Measurements from ENCODE around the gene FTO. TPM values are rescaled to one million over a fixed set of nuclear protein-coding genes. Genes with fewer than 3 reads are reported as not detected.

Gene FTO
- total and polyA plus RNA-seq, 2 of the 8 experiments (the other 6 are each of a cell fraction or from before 2014, with no cell fraction given), result 34.5 to 59.8 TPM

DNA sequence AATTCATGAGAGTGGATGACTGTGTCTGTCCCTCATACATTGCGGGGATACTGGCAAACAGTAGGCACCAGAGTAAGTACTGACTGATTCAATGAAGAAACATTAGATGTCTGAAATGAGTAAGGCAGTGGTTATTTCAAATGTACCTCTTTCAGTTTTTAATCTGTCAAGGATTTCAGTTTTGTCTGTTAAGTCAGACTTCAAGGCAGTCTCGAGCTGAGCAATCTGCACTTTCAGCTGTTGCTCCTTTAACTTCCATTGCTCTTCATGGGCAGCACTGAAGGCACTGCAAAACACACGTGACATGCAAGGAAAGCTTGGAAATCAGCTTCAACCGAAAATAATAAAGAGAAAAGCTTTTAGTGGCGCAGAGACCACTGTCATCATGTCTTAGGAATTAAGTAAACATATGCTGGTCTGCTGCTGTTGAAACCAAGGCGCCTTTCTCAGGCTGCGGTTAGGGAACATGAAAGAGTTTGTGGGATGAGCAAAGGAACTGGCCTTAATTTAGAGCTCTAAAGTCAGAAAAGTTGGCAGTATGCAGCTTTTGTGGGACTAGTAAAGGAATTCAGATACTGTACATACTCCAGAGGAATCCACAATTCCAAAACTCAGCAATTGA lies 39.1 kb upstream of the FTO start (continued):
- TF ChIP-seq, protein P1, sequence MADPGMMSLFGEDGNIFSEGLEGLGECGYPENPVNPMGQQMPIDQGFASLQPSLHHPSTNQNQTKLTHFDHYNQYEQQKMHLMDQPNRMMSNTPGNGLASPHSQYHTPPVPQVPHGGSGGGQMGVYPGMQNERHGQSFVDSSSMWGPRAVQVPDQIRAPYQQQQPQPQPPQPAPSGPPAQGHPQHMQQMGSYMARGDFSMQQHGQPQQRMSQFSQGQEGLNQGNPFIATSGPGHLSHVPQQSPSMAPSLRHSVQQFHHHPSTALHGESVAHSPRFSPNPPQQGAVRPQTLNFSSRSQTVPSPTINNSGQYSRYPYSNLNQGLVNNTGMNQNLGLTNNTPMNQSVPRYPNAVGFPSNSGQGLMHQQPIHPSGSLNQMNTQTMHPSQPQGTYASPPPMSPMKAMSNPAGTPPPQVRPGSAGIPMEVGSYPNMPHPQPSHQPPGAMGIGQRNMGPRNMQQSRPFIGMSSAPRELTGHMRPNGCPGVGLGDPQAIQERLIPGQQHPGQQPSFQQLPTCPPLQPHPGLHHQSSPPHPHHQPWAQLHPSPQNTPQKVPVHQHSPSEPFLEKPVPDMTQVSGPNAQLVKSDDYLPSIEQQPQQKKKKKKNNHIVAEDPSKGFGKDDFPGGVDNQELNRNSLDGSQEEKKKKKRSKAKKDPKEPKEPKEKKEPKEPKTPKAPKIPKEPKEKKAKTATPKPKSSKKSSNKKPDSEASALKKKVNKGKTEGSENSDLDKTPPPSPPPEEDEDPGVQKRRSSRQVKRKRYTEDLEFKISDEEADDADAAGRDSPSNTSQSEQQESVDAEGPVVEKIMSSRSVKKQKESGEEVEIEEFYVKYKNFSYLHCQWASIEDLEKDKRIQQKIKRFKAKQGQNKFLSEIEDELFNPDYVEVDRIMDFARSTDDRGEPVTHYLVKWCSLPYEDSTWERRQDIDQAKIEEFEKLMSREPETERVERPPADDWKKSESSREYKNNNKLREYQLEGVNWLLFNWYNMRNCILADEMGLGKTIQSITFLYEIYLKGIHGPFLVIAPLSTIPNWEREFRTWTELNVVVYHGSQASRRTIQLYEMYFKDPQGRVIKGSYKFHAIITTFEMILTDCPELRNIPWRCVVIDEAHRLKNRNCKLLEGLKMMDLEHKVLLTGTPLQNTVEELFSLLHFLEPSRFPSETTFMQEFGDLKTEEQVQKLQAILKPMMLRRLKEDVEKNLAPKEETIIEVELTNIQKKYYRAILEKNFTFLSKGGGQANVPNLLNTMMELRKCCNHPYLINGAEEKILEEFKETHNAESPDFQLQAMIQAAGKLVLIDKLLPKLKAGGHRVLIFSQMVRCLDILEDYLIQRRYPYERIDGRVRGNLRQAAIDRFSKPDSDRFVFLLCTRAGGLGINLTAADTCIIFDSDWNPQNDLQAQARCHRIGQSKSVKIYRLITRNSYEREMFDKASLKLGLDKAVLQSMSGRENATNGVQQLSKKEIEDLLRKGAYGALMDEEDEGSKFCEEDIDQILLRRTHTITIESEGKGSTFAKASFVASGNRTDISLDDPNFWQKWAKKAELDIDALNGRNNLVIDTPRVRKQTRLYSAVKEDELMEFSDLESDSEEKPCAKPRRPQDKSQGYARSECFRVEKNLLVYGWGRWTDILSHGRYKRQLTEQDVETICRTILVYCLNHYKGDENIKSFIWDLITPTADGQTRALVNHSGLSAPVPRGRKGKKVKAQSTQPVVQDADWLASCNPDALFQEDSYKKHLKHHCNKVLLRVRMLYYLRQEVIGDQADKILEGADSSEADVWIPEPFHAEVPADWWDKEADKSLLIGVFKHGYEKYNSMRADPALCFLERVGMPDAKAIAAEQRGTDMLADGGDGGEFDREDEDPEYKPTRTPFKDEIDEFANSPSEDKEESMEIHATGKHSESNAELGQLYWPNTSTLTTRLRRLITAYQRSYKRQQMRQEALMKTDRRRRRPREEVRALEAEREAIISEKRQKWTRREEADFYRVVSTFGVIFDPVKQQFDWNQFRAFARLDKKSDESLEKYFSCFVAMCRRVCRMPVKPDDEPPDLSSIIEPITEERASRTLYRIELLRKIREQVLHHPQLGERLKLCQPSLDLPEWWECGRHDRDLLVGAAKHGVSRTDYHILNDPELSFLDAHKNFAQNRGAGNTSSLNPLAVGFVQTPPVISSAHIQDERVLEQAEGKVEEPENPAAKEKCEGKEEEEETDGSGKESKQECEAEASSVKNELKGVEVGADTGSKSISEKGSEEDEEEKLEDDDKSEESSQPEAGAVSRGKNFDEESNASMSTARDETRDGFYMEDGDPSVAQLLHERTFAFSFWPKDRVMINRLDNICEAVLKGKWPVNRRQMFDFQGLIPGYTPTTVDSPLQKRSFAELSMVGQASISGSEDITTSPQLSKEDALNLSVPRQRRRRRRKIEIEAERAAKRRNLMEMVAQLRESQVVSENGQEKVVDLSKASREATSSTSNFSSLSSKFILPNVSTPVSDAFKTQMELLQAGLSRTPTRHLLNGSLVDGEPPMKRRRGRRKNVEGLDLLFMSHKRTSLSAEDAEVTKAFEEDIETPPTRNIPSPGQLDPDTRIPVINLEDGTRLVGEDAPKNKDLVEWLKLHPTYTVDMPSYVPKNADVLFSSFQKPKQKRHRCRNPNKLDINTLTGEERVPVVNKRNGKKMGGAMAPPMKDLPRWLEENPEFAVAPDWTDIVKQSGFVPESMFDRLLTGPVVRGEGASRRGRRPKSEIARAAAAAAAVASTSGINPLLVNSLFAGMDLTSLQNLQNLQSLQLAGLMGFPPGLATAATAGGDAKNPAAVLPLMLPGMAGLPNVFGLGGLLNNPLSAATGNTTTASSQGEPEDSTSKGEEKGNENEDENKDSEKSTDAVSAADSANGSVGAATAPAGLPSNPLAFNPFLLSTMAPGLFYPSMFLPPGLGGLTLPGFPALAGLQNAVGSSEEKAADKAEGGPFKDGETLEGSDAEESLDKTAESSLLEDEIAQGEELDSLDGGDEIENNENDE (IDR thresholded peaks at IDR 0.05; ENCODE audit: insufficient replicate concordance, low read length), result no peak
- no peak for TF ChIP-seq CHD1 (IDR thresholded peaks at IDR 0.05; ENCODE audit: low read depth, low read length)
- no peak for TF ChIP-seq POLR2A (IDR thresholded peaks at IDR 0.05; ENCODE audit: control extremely low read depth in 1 of 2, low read depth in 2 of 2, low read length in 2 of 2)
- TF ChIP-seq GTF2F1 (IDR thresholded peaks at IDR 0.05; ENCODE audit: borderline replicate concordance, low read depth, low read length), result no peak
- TF ChIP-seq SIRT6 (IDR thresholded peaks at IDR 0.05; ENCODE audit: low read length), result no peak
- TF ChIP-seq HDAC6 (IDR thresholded peaks at IDR 0.05; ENCODE audit: low read depth, low read length), result no peak
- TF ChIP-seq PHF8 (conservative IDR thresholded peaks at IDR 0.05; ENCODE audit: low read depth, low read length), result no peak
- TF ChIP-seq ASH2L (IDR thresholded peaks at IDR 0.05; ENCODE audit: low read length), result no peak
- no peak for TF ChIP-seq NRF1 (IDR thresholded peaks at IDR 0.05; ENCODE audit: low read depth, low read length)
- TF ChIP-seq RNF2 (IDR thresholded peaks at IDR 0.05; ENCODE audit: borderline replicate concordance, low read depth, low read length, missing control alignments, poor library complexity, severe bottlenecking), result no peak
- TF ChIP-seq RFX5 (IDR thresholded peaks at IDR 0.05; ENCODE audit: borderline replicate concordance, low read depth, low read length), result no peak
- TF ChIP-seq SIX5 (IDR thresholded peaks at IDR 0.05; ENCODE audit: low read depth, low read length), result no peak

Measured in H1 (cell line).